Measurements from ENCODE around the gene MAPK4.
A peak's percentile ranks its signal among the peaks of the same experiment; 100 is the strongest.

The MAPK4 gene

GRCh38 chr18:50722311-50722710 lies 162.4 kb downstream of the MAPK4 start:
- no peak overlapping the region for H3K27ac ChIP-seq (ENCODE audit: insufficient read depth in 1 of 2, low read depth in 1 of 2, low read length in 2 of 2, poor library complexity in 1 of 2, severe bottlenecking in 2 of 2)
- 98% methylated on average over 4 of the region's 4 CpGs for WGBS (ENCODE audit: insufficient coverage)
- ChIA-PET CTCF (no interaction called here), POLR2A (no interaction called here)
- no peaks in the 10 kb centered on the region for H3K4me1 ChIP-seq (ENCODE audit: control extremely low read depth in 1 of 4, control insufficient read depth in 4 of 4, insufficient read depth in 4 of 4, low read length in 3 of 4)
- H3K27me3 ChIP-seq (replicated peaks in 2 of 5; ENCODE audit: control insufficient read depth in 4 of 5, insufficient read depth in 5 of 5, low read length in 4 of 5): peaks cover 0 to 5% (median 0%) of the 10 kb centered on the region in 5 experiments
- no peak for DNase-seq
- H3K36me3 ChIP-seq (ENCODE audit: control insufficient read depth in 4 of 4, insufficient read depth in 4 of 4, low read length in 3 of 4): no peaks in the 10 kb centered on the region
- no peaks in the 10 kb centered on the region for H3K9me3 ChIP-seq (ENCODE audit: control extremely low read depth in 1 of 5, control insufficient read depth in 4 of 5, insufficient read depth in 2 of 5, low read depth in 1 of 5, low read length in 4 of 5)
- H3K4me3 ChIP-seq (ENCODE audit: control insufficient read depth in 1 of 7, extremely low read depth in 1 of 7, insufficient read depth in 4 of 7, low read depth in 2 of 7, low read length in 6 of 7): no peak overlapping the region

DNA sequence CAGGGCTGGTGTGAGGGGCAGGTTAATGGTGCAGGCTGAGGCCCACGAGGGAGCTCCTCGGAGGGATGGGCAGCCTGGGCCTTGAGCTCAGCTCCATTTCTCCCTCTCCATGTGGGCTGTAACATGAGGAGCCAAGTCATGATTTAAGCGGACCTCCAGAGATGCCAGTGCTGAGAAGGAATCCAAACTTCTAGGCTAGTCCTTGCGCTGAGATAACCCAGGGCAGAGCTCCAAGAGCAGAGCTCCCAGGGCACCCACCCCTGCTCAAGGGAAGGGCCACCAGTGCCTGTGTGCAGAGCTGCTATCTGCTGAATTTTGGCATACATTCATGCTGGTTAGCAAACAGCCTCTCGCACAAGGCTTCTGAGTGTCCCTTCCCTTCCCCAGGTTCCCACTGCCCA lies 164.9 kb downstream of the MAPK4 start:
- peaks cover 0 to 4% (median 0%) of the 10 kb centered on the region in 5 experiments for H3K9me3 ChIP-seq (ENCODE audit: control extremely low read depth in 1 of 5, control insufficient read depth in 4 of 5, insufficient read depth in 2 of 5, low read depth in 1 of 5, low read length in 4 of 5)
- peaks cover 0 to 19% (median 9%) of the 10 kb centered on the region in 5 experiments for H3K27me3 ChIP-seq (replicated peaks in 2 of 5; ENCODE audit: control insufficient read depth in 4 of 5, insufficient read depth in 5 of 5, low read length in 4 of 5)
- no peaks in the 10 kb centered on the region for H3K4me1 ChIP-seq (ENCODE audit: control extremely low read depth in 1 of 4, control insufficient read depth in 4 of 4, insufficient read depth in 4 of 4, low read length in 3 of 4)
- H3K27ac ChIP-seq (ENCODE audit: insufficient read depth in 1 of 2, low read depth in 1 of 2, low read length in 2 of 2, poor library complexity in 1 of 2, severe bottlenecking in 2 of 2): no peak overlapping the region
- ChIA-PET CTCF (no interaction called here), POLR2A (no interaction called here)
- H3K36me3 ChIP-seq (ENCODE audit: control insufficient read depth in 4 of 4, insufficient read depth in 4 of 4, low read length in 3 of 4): no peaks in the 10 kb centered on the region
- H3K4me3 ChIP-seq (ENCODE audit: control insufficient read depth in 1 of 7, extremely low read depth in 1 of 7, insufficient read depth in 4 of 7, low read depth in 2 of 7, low read length in 6 of 7): no peak overlapping the region
- DNase-seq: no peak
- 100% methylated on average over 3 of the region's 5 CpGs for WGBS (ENCODE audit: insufficient coverage)

- 4% methylated on average over 7 of the region's 10 CpGs for WGBS (ENCODE audit: insufficient coverage)
- Histone ChIP-seq H3K4me3 (ENCODE audit: control insufficient read depth in 1 of 7, extremely low read depth in 1 of 7, insufficient read depth in 4 of 7, low read depth in 2 of 7, low read length in 6 of 7) (no peak overlapping the region), H3K9me3 (ENCODE audit: control extremely low read depth in 1 of 5, control insufficient read depth in 4 of 5, insufficient read depth in 2 of 5, low read depth in 1 of 5, low read length in 4 of 5) (peaks cover 0 to 4% (median 0%) of the 10 kb centered on the region in 5 experiments), H3K27ac (ENCODE audit: insufficient read depth in 1 of 2, low read depth in 1 of 2, low read length in 2 of 2, poor library complexity in 1 of 2, severe bottlenecking in 2 of 2) (no peak overlapping the region), H3K27me3 (replicated peaks in 2 of 5; ENCODE audit: control insufficient read depth in 4 of 5, insufficient read depth in 5 of 5, low read length in 4 of 5) (peaks cover 0 to 18% (median 11%) of the 10 kb centered on the region in 5 experiments), H3K36me3 (ENCODE audit: control insufficient read depth in 4 of 4, insufficient read depth in 4 of 4, low read length in 3 of 4) (no peaks in the 10 kb centered on the region), H3K4me1 (ENCODE audit: control extremely low read depth in 1 of 4, control insufficient read depth in 4 of 4, insufficient read depth in 4 of 4, low read length in 3 of 4) (no peaks in the 10 kb centered on the region)
- DNase-seq: peak in 1 of 3 donors; percentile 0
- ChIA-PET CTCF (interaction anchor here (1.3 kb wide), 1 partner anchor 41 kb away, joined by 3 read pairs; no protein-coding TSS in a partner anchor), POLR2A (no interaction called here)
Measured at GRCh38 chr18:50726960-50727589, 167.2 kb downstream of the MAPK4 start.

DNA sequence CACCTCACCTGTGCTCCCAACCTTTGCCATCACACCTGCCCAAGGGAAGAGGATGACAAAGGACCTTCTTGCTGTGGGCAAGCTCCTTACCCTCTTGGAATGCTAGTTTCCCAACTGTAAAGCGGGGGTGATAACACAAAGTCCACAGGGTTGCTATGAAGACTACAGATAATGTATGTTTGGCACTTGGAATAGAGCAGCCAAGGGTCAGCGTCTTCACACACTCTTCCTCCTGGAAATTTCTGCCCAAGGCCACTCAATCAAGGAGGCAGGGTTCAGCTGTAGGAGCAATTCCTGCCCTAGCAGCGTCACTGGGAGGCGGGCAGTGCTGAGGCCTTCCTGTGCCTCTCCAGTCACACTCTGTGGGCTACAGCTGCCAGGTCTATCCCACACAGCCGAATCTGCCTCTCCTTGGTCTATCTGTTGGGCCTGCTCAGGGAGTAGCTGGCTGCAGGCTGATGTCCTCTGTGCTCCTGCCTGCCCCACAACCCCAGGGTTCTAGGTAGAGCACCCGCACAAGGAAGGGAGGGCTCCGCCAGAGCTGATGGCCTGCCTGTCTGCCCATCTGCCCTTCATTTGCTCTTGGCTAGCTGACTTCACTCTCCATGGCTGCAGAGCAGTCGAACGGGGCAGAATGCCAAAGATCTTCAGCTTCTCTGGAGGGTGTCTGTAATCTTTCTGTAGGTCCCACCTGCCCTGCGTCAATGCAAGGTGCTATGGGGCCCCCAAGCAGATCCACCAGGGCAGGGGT lies 168.0 kb downstream of the MAPK4 start:
- CTCF ChIA-PET: no interaction called here
- POLR2A ChIA-PET: no interaction called here
- peaks cover 0 to 4% (median 0%) of the 10 kb centered on the region in 5 experiments for H3K9me3 ChIP-seq (ENCODE audit: control extremely low read depth in 1 of 5, control insufficient read depth in 4 of 5, insufficient read depth in 2 of 5, low read depth in 1 of 5, low read length in 4 of 5)
- no peak for DNase-seq
- WGBS (ENCODE audit: insufficient coverage): 96% methylated on average over 8 of the region's 10 CpGs
- H3K4me3 ChIP-seq (ENCODE audit: control insufficient read depth in 1 of 7, extremely low read depth in 1 of 7, insufficient read depth in 4 of 7, low read depth in 2 of 7, low read length in 6 of 7): no peak overlapping the region
- H3K27ac ChIP-seq (ENCODE audit: insufficient read depth in 1 of 2, low read depth in 1 of 2, low read length in 2 of 2, poor library complexity in 1 of 2, severe bottlenecking in 2 of 2): no peak overlapping the region
- H3K4me1 ChIP-seq (ENCODE audit: control extremely low read depth in 1 of 4, control insufficient read depth in 4 of 4, insufficient read depth in 4 of 4, low read length in 3 of 4): no peaks in the 10 kb centered on the region
- H3K36me3 ChIP-seq (ENCODE audit: control insufficient read depth in 4 of 4, insufficient read depth in 4 of 4, low read length in 3 of 4): no peaks in the 10 kb centered on the region
- H3K27me3 ChIP-seq (replicated peaks in 2 of 5; ENCODE audit: control insufficient read depth in 4 of 5, insufficient read depth in 5 of 5, low read length in 4 of 5): peaks cover 0 to 18% (median 11%) of the 10 kb centered on the region in 5 experiments

GRCh38 chr18:50729376-50729775 lies 169.5 kb downstream of the MAPK4 start:
- H3K27me3 ChIP-seq (replicated peaks in 2 of 5; ENCODE audit: control insufficient read depth in 4 of 5, insufficient read depth in 5 of 5, low read length in 4 of 5): peaks cover 0 to 19% (median 11%) of the 10 kb centered on the region in 5 experiments
- H3K36me3 ChIP-seq (ENCODE audit: control insufficient read depth in 4 of 4, insufficient read depth in 4 of 4, low read length in 3 of 4): no peaks in the 10 kb centered on the region
- CTCF ChIA-PET: no interaction called here
- no peak overlapping the region for H3K4me3 ChIP-seq (ENCODE audit: control insufficient read depth in 1 of 7, extremely low read depth in 1 of 7, insufficient read depth in 4 of 7, low read depth in 2 of 7, low read length in 6 of 7)
- peaks cover 0 to 4% (median 0%) of the 10 kb centered on the region in 5 experiments for H3K9me3 ChIP-seq (ENCODE audit: control extremely low read depth in 1 of 5, control insufficient read depth in 4 of 5, insufficient read depth in 2 of 5, low read depth in 1 of 5, low read length in 4 of 5)
- 68% methylated on average over 23 of the region's 46 CpGs for WGBS (ENCODE audit: insufficient coverage)
- POLR2A ChIA-PET: no interaction called here
- H3K4me1 ChIP-seq (ENCODE audit: control extremely low read depth in 1 of 4, control insufficient read depth in 4 of 4, insufficient read depth in 4 of 4, low read length in 3 of 4): no peaks in the 10 kb centered on the region
- no peak for DNase-seq
- no peak overlapping the region for H3K27ac ChIP-seq (ENCODE audit: insufficient read depth in 1 of 2, low read depth in 1 of 2, low read length in 2 of 2, poor library complexity in 1 of 2, severe bottlenecking in 2 of 2)

- POLR2A ChIA-PET: no interaction called here
- Histone ChIP-seq H3K27me3 (replicated peaks in 2 of 5; ENCODE audit: control insufficient read depth in 4 of 5, insufficient read depth in 5 of 5, low read length in 4 of 5) (peaks cover 0 to 19% (median 11%) of the 10 kb centered on the region in 5 experiments), H3K4me3 (ENCODE audit: control insufficient read depth in 1 of 7, extremely low read depth in 1 of 7, insufficient read depth in 4 of 7, low read depth in 2 of 7, low read length in 6 of 7) (no peak overlapping the region), H3K4me1 (ENCODE audit: control extremely low read depth in 1 of 4, control insufficient read depth in 4 of 4, insufficient read depth in 4 of 4, low read length in 3 of 4) (no peaks in the 10 kb centered on the region), H3K9me3 (ENCODE audit: control extremely low read depth in 1 of 5, control insufficient read depth in 4 of 5, insufficient read depth in 2 of 5, low read depth in 1 of 5, low read length in 4 of 5) (peaks cover 0 to 4% (median 0%) of the 10 kb centered on the region in 5 experiments), H3K36me3 (ENCODE audit: control insufficient read depth in 4 of 4, insufficient read depth in 4 of 4, low read length in 3 of 4) (no peaks in the 10 kb centered on the region), H3K27ac (ENCODE audit: insufficient read depth in 1 of 2, low read depth in 1 of 2, low read length in 2 of 2, poor library complexity in 1 of 2, severe bottlenecking in 2 of 2) (no peak overlapping the region)
- no peak for DNase-seq
- CTCF ChIA-PET: no interaction called here
- WGBS (ENCODE audit: insufficient coverage): 89% methylated on average over 7 of the region's 9 CpGs
Measured at GRCh38 chr18:50729986-50730385, 170.1 kb downstream of the MAPK4 start.

GRCh38 chr18:50734342-50734741 lies 174.5 kb downstream of the MAPK4 start:
- H3K27me3 ChIP-seq (replicated peaks in 2 of 5; ENCODE audit: control insufficient read depth in 4 of 5, insufficient read depth in 5 of 5, low read length in 4 of 5): peaks cover 0 to 4% (median 2%) of the 10 kb centered on the region in 5 experiments
- ChIA-PET POLR2A (no interaction called here), CTCF (interaction anchor here (0.9 kb wide), 1 partner anchor 29 kb away, joined by 3 read pairs; no protein-coding TSS in a partner anchor)
- no peak overlapping the region for H3K4me3 ChIP-seq (ENCODE audit: control insufficient read depth in 1 of 7, extremely low read depth in 1 of 7, insufficient read depth in 4 of 7, low read depth in 2 of 7, low read length in 6 of 7)
- H3K9me3 ChIP-seq (ENCODE audit: control extremely low read depth in 1 of 5, control insufficient read depth in 4 of 5, insufficient read depth in 2 of 5, low read depth in 1 of 5, low read length in 4 of 5): peaks cover 0 to 3% (median 0%) of the 10 kb centered on the region in 5 experiments
- H3K36me3 ChIP-seq (ENCODE audit: control insufficient read depth in 4 of 4, insufficient read depth in 4 of 4, low read length in 3 of 4): no peaks in the 10 kb centered on the region
- DNase-seq: no peak
- no peak overlapping the region for H3K27ac ChIP-seq (ENCODE audit: insufficient read depth in 1 of 2, low read depth in 1 of 2, low read length in 2 of 2, poor library complexity in 1 of 2, severe bottlenecking in 2 of 2)
- 72% methylated on average over 4 of the region's 8 CpGs for WGBS (ENCODE audit: insufficient coverage)
- no peaks in the 10 kb centered on the region for H3K4me1 ChIP-seq (ENCODE audit: control extremely low read depth in 1 of 4, control insufficient read depth in 4 of 4, insufficient read depth in 4 of 4, low read length in 3 of 4)

All from common myeloid progenitor, CD34-positive (primary cell).